GM18951 (cell line): ENCODE measurements around the gene SPTAN1.
"Not testable (repeated sequence)": the region's sequence is repeated elsewhere in the genome, so short reads cannot be mapped to it uniquely, and the experiment has no call there.

Experiments used
- POLR2A ChIP-seq: IDR thresholded peaks from 4 replicates; pipeline ENCODE4 v1.6.1; 2011; ENCODE audit warnings: mild to moderate bottlenecking; ENCODE audit not compliant: insufficient read length, insufficient read depth; ENCODE audit errors: extremely low read depth
- in situ Hi-C: fragments of 300-500 bp; cut with MboI; formaldehyde crosslinking; loops from one replicate; pipeline ENCODE4 v1.12.0; 2022; ENCODE audit warnings: low sequenced_read_pairs, mixed read lengths, inconsistent platforms; ENCODE audit not compliant: unreplicated experiment

The SPTAN1 gene

GRCh38 chr9:128558431-128559310 lies 6.3 kb downstream of the SPTAN1 start:
- in situ Hi-C loops: no loop called here

GRCh38 chr9:128565578-128565977 lies 13.2 kb downstream of the SPTAN1 start:
- in situ Hi-C loops: no loop called here

More at GRCh38 chr9:128558431-128559310, 6.3 kb downstream of the SPTAN1 start:
- TF ChIP-seq POLR2A: peak; percentile 19

GRCh38 chr9:128568470-128569078 lies 16.2 kb downstream of the SPTAN1 start:
- no peak for TF ChIP-seq POLR2A
- in situ Hi-C loops: no loop called here

More at GRCh38 chr9:128565578-128565977, 13.2 kb downstream of the SPTAN1 start:
- TF ChIP-seq POLR2A: no peak

GRCh38 chr9:128575469-128575868 lies 23.1 kb downstream of the SPTAN1 start:
- in situ Hi-C loops: no loop called here
- TF ChIP-seq POLR2A: no peak

- in situ Hi-C loops: no loop called here
- TF ChIP-seq POLR2A: no peak
Measured at GRCh38 chr9:128575916-128576315, 23.5 kb downstream of the SPTAN1 start.

- no peak for TF ChIP-seq POLR2A
- in situ Hi-C loops: no loop called here
Measured at GRCh38 chr9:128577206-128577605, 24.8 kb downstream of the SPTAN1 start.

- TF ChIP-seq POLR2A: no peak
- in situ Hi-C loops: no loop called here
Measured at GRCh38 chr9:128579194-128579593, 26.8 kb downstream of the SPTAN1 start.

- in situ Hi-C loops: no loop called here
- TF ChIP-seq POLR2A: no peak
Measured at GRCh38 chr9:128580731-128581130, 28.3 kb downstream of the SPTAN1 start.

GRCh38 chr9:128585155-128585554 lies 32.8 kb downstream of the SPTAN1 start:
- in situ Hi-C loops: not testable (repeated sequence)

GRCh38 chr9:128586934-128587333 lies 34.5 kb downstream of the SPTAN1 start:
- in situ Hi-C loops: not testable (repeated sequence)

GRCh38 chr9:128587453-128587852 lies 35.1 kb downstream of the SPTAN1 start:
- TF ChIP-seq POLR2A: no peak
- in situ Hi-C loops: no loop called here

GRCh38 chr9:128588581-128589233 lies 36.3 kb downstream of the SPTAN1 start:
- in situ Hi-C loops: no loop called here
- TF ChIP-seq POLR2A: no peak

- TF ChIP-seq POLR2A: no peak
- in situ Hi-C loops: no loop called here
Measured at GRCh38 chr9:128593039-128593438, 40.7 kb downstream of the SPTAN1 start.

- in situ Hi-C loops: no loop called here
- TF ChIP-seq POLR2A: no peak
Measured at GRCh38 chr9:128593856-128594255, 41.5 kb downstream of the SPTAN1 start.
